ENCODE measurements around the gene SLIT1. TPM values are rescaled to one million over a fixed set of nuclear protein-coding genes. Genes with fewer than 3 reads are reported as not detected.

SLIT1 gene
- total RNA-seq, 1 donor from 2014 or later: 0.23 TPM

- Histone ChIP-seq H3K9me3 (no peaks in the 10 kb centered on the region), H3K4me1 (peaks cover 6% of the 10 kb centered on the region), H3K27ac (no peak overlapping the region), H3K4me3 (no peak overlapping the region), H3K27me3 (no peaks in the 10 kb centered on the region), H3K36me3 (no peaks in the 10 kb centered on the region)
- intact Hi-C loops (cut with DNase I): no loop called here
- no peak for TF ChIP-seq CTCF (IDR thresholded peaks at IDR 0.05)
- DNase-seq: no peak
- ATAC-seq: no peak
These were observed 157.0 kb downstream of the SLIT1 start for GRCh38 chr10:97028832-97029178.

- peaks cover 6% of the 10 kb centered on the region for H3K4me1 ChIP-seq
- H3K36me3 ChIP-seq: no peaks in the 10 kb centered on the region
- no peak overlapping the region for H3K27ac ChIP-seq
- intact Hi-C loops (cut with DNase I): no loop called here
- no peak overlapping the region for H3K4me3 ChIP-seq
- DNase-seq (no peak), ATAC-seq (no peak)
- H3K9me3 ChIP-seq: no peaks in the 10 kb centered on the region
- H3K27me3 ChIP-seq: no peaks in the 10 kb centered on the region
- TF ChIP-seq CTCF (IDR thresholded peaks at IDR 0.05): no peak
These were observed 157.5 kb downstream of the SLIT1 start for GRCh38 chr10:97028126-97028831.

- Histone ChIP-seq H3K36me3 (no peaks in the 10 kb centered on the region), H3K9me3 (no peaks in the 10 kb centered on the region), H3K27me3 (no peaks in the 10 kb centered on the region), H3K4me3 (no peak overlapping the region), H3K27ac (no peak overlapping the region), H3K4me1 (peaks cover 6% of the 10 kb centered on the region)
- peak; percentile 85 for ATAC-seq
- peak; percentile 66 for TF ChIP-seq CTCF (IDR thresholded peaks at IDR 0.05)
- no peak for DNase-seq
- intact Hi-C loops (cut with DNase I): no loop called here
These were observed 160.0 kb downstream of the SLIT1 start for GRCh38 chr10:97025613-97026242.

DNA sequence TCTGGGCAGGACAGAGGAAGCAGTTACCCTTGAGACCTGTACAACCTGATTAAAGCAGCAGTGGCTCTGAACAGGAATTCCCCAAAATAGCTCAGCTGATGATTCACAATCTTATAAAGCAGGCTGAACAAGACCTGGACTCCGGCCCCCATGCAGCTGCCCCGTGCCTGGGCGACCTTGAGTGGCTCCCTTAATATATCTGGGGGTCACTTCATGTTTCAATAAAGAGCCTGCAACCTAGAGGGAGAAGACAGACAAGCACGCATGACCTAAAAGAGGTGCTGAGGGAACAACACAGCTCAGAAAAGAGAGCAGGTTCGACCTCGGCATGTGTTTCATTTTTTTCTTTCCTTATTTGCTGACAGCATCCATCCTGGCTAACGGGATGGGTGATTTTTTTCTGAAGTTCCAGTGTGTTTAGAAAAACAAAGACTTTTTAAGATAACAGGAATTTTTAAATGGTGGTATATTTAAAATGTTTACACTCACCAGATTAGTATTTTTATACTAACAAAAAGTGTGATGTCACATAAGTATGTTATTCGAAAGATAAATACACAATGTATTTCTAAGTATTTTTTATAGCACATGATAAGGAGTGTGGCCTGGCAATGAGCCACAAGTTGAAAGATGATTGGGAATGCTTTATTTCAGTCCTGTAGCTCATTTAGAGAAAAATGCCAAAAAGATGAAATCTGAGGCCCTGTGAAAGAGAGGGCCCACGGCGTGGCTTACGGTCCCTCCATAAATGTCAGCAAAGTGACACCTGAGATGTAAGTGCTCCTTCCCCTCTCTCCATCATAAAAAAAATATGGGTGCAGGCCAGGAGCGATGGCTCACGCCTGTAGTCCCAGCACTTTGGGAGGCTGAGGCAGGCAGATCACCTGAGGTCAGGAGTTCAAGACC is 161.3 kb downstream of the SLIT1 start:
- ATAC-seq (no peak), DNase-seq (no peak)
- Histone ChIP-seq H3K4me1 (peaks cover 11% of the 10 kb centered on the region), H3K27me3 (no peaks in the 10 kb centered on the region), H3K4me3 (no peak overlapping the region), H3K27ac (no peak overlapping the region), H3K36me3 (no peaks in the 10 kb centered on the region), H3K9me3 (no peaks in the 10 kb centered on the region)
- intact Hi-C loops (cut with DNase I): no loop called here
- TF ChIP-seq CTCF (IDR thresholded peaks at IDR 0.05): no peak

GRCh38 chr10:97023401-97024167 is 162.2 kb downstream of the SLIT1 start:
- Histone ChIP-seq H3K9me3 (no peaks in the 10 kb centered on the region), H3K4me3 (no peak overlapping the region), H3K27me3 (no peaks in the 10 kb centered on the region), H3K27ac (no peak overlapping the region), H3K4me1 (peaks cover 11% of the 10 kb centered on the region), H3K36me3 (no peaks in the 10 kb centered on the region)
- ATAC-seq (no peak), DNase-seq (no peak)
- intact Hi-C loops (cut with DNase I): no loop called here
- no peak for TF ChIP-seq CTCF (IDR thresholded peaks at IDR 0.05)

Measured in upper lobe of right lung (tissue), 1 donor.